ENCODE results near the gene RNPEPL1.

The RNPEPL1 gene

GRCh38 chr2:240566203-240567136 is 1.8 kb upstream of the RNPEPL1 start:
- peak; percentile 55 for DNase-seq

DNA sequence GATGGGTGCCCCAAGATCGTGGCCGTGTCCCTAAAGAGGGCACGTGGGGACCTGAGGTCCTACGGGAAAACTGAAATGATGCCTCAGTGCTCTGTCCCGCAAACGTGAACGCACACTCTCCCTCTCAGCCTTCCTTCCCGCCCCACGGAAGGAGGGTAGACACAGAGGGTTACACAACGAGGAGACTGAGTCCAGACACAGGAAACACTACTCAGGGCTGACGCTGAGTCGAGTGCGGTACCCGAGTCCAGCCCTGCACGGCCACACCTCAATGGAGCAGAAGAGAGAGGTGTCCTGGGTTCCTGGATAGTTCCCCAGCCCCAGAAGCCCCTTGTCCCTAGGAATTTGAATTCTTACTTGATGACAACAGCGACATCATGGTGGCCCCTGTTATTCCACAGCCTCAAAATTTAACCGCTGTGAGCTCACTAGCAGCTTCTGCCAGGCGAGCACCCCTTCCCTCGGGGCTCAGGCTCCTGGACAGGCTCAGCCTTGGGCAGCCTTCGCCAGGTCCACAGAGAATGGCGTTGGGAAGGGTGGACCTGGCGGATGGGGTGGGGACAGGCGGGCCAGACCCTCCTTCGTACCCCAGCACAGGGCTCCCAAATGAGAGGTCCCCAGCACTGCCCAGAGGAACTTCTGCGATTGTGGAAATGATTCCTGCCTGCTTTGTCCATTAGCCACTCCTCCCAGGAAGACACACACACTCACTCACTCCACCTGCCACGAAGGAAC is 980 bp upstream of the RNPEPL1 start:
- no peak for DNase-seq

DNA sequence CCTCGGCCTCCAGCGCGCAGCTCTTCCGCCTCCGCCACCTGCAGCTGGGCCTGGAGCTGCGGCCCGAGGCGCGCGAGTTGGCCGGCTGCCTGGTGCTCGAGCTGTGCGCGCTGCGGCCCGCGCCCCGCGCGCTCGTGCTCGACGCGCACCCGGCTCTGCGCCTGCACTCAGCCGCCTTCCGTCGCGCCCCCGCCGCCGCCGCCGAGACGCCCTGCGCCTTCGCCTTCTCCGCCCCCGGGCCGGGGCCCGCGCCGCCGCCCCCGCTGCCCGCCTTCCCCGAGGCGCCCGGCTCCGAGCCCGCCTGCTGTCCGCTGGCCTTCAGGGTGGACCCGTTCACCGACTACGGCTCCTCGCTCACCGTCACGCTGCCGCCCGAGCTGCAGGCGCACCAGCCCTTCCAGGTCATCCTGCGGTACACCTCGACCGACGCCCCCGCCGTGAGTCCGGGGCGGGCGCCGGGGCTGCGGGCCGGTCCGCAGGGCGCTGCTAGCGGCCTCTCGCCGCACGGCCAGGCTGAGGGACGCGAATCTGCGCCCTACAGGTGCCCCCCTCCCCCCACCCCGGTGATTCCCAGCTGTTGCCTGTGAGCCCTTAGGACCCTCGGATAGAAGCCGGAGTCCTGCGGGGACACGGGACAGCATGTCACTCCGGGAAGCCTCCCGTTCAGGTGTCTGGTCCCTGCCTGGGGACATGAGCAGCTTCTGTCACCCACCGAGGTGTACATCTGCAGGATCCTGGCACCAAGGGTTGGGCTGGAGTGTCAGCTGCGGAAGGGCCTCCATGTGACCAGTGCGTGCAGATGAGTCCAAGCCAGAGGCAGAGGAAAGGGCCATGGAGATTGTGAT is 616 bp downstream of the RNPEPL1 start:
- no peak for DNase-seq

GRCh38 chr2:240569523-240569997 is 1.3 kb downstream of the RNPEPL1 start:
- DNase-seq, result no peak

DNA sequence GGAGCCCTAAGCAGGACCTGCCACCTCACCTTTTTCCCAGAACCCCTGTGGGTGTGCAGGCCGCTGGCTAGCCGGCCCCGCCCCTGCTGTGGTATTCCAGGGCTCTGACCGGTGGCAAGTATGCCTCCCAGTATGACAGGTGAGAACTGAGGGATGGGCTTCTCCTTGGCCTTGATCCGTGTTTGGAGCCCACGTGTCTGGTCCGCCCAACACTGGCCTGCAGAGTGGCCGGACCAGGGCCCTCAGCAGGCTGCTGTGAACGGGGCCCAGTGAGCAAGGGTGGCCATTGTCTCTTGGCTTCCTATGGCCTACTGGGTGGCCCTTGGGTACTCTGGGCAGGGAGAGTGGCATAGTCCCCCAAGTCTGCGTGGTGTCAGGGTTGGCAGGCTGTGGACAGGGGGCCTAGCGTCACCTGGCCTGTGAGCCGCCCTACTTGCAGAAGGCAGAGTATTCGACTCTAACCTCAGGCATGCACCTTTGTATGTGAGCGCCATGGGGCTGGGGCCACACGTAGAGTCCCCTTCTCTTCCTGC is 1.8 kb downstream of the RNPEPL1 start:
- DNase-seq, result no peak

- no peak for DNase-seq
These were observed 2.4 kb downstream of the RNPEPL1 start for GRCh38 chr2:240570531-240571313.

DNA sequence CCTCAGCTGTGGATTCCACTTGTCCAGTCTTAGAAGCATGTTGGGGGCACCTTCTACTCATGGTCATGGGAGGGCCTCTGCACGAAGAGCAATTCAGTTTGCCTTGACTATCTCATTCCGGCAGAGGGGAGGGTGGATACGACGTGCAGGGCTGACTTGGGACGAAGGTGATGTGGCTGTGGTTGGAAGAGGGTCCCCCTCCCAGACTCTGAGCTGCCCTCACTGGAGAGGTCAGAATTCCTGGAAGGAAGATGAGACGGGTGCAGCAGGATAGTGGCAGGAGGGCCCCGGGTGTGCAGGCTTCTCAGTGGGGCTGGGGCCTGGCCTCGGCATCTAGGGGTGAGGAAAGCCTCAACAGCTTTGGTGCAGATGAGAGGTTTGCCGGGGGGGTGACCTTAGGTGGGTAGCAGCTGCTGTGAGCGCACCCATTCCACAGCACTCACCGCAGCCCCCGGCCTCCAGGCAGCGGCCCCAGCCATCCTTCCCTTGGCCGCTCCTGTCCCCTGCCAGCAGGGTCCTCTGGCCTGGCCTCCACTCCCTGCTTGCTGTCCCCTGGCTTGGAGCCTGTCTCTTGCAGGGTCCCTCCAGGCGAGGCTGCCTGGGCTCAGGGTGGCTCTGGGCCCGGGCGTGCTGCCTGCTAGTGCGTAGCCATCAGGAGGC is 3.2 kb downstream of the RNPEPL1 start:
- no peak for DNase-seq

DNA sequence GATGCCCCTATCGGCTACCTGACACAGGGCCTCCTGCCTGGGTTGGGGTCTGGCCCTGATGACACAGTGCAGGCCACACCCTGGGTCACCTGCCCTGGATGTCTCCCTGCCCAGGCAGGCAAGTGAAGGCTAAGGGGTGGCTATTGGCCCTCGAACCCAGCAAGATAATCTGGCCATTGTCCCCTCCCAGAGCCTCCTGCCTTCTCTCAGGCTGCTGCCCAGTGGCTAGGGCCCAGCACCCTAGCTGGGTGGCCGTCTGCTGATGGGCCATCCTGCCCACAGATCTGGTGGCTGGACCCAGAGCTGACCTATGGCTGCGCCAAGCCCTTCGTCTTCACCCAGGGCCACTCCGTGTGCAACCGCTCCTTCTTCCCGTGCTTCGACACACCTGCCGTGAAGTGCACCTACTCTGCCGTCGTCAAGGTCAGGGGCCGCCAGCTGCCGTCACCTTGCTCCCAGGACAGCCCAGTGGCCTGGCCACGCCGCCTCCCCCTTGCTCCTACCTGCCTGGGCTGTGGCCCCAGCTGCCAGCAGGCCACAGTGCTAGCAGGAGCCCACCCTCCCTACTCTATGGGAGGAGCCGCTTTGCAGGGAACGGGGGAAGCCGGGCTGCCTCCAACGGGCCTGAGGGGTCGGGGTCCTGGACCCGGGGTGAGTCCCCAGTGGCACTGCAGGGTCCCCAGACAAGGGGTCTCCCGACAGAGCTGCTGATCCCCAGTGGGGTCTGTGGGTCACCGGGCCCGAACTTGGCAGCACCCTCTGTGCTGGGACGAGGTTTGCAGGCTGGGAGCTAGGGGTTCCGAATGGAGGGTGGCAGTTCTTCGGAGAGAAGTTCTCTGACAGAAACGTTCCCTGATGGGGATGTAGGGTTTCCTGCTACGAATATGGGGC is 4.1 kb downstream of the RNPEPL1 start:
- no peak for DNase-seq

GRCh38 chr2:240573071-240573515 is 4.8 kb downstream of the RNPEPL1 start:
- DNase-seq, result no peak

- no peak for DNase-seq
These were observed 5.5 kb downstream of the RNPEPL1 start for GRCh38 chr2:240573516-240574385.

DNA sequence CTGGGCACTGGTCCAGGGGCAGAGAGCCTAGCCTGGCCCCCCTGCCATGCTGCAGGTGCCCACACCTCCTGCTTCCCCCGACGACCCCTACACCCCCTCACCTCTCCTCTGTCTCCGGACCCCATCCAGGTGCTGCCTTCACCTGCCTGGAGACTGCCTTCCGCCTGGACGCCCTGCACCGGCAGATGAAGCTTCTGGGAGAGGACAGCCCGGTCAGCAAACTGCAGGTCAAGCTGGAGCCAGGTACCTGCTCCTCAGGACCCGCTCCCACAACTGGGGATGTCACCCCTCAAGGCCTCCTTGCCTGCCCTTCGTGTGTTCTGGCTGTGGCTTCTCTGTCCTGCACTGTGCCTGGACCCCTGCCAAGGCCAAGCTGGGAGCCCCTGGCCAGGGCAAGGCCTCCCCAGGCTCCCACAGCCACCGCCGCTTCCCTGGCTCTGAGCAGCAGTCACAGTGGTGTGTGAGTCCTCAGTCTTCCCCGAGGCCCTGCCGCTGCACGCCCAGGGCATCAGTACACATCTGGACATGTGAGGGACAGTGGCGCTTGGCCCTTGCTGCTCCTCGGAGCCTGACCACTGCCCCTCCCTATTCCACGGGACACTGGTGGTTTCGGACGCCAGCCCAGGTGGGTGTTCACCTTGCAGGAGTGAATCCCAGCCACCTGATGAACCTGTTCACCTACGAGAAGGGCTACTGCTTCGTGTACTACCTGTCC is 6.3 kb downstream of the RNPEPL1 start:
- DNase-seq, result no peak

DNA sequence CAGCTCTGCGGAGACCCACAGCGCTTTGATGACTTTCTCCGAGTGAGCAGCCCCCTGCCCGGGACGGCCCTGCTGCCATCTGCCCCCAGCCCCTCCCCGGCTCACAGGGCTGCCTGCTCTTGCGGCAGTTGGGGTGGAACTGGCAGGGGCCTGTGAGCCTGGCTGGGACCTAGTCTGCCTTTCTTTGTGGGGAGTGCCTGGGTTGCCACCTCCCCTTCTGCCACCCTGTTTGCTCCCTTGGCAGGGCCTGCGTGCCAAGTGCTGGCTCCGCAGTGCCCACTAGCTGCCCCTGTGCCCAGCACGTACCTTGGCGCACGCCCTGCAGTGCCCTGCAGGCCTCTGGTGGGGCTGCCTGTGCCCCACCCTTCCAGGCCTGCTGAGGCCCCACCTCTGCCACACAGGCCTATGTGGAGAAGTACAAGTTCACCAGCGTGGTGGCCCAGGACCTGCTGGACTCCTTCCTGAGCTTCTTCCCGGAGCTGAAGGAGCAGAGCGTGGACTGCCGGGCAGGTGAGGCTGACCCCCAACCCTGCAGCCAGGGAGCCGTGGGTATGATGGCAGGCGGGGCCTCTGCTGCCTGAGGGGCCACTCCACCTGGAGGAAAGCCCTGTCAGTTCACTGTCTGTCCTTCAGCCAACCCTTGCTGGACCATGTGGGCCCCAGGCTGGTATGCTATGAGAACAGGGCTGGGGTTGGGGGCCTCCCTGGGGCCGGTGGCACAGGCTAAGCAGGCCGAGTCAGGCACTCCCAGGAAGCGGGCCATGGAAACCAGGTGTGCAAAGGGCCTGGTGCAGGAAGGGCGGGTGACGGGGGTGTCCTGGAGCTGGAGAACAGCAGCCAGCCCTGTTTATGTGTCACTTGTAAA is 7.0 kb downstream of the RNPEPL1 start:
- no peak for DNase-seq

GRCh38 chr2:240576036-240576435 is 7.8 kb downstream of the RNPEPL1 start:
- DNase-seq, result no peak

DNA sequence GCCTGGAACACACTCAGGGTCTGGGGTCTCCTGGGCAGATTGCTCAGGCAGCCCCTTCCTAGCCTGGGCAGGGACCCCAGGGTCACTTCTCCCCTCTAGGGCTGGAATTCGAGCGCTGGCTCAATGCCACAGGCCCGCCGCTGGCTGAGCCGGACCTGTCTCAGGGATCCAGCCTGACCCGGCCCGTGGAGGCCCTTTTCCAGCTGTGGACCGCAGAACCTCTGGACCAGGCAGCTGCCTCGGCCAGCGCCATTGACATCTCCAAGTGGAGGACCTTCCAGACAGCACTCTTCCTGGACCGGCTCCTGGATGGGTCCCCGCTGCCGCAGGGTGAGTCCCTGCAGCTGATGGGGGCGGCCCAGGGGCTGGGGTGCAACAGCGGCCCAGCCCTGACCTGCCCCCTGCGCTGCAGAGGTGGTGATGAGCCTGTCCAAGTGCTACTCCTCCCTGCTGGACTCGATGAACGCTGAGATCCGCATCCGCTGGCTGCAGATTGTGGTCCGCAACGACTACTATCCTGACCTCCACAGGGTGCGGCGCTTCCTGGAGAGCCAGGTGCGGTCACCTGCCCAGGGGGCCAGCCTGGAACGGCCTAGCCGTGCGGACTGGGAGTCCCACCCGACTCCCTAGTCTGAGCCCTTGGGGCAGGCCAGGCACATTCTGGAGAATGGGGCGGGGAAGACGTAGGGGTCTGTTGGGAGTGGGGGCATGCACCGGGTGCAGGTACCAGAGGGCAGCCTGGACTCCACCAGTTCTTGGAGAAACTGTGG is 8.3 kb downstream of the RNPEPL1 start:
- DNase-seq, result no peak

DNA sequence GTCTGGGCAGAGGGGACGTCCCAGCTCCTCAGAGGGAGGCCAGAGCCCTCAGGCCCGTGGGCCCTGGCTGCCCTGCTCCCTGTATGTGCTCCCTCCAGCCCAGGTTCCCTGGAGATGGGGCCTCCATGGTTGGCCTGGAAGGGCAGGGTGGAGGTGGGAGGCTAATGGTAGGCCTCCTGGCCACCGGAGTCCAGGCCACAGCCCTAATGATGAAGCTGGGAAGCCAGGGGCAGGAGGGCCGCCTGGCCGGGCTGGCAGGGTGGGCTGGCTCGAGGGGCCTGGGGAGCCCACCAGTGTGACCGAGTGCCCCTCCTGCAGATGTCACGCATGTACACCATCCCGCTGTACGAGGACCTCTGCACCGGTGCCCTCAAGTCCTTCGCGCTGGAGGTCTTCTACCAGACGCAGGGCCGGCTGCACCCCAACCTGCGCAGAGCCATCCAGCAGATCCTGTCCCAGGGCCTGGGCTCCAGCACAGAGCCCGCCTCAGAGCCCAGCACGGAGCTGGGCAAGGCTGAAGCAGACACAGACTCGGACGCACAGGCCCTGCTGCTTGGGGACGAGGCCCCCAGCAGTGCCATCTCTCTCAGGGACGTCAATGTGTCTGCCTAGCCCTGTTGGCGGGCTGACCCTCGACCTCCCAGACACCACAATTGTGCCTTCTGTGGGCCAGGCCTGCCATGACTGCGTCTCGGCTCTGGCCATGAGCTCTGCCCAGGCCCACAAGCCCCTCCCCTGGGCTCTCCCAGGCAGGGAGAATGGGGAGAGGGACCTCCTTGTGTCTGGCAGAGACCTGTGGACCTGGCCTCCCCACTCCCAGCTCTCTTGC is 9.2 kb downstream of the RNPEPL1 start:
- no peak for DNase-seq

DNA sequence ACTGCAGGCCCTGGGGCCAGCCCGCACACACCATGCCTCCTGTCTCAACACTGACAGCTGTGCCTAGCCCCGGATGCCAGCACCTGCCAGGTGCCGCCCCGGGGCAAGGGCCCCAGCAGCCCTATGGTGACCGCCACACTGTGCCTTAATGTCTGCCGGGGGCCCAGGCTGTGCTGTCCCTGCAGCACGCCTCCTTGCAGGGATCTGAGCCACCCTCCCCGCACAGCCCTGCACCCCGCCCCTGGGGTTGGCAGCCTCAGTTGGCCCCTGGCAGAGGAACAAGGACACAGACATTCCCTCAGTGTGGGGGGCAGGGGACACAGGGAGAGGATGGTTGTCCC is 9.8 kb downstream of the RNPEPL1 start:
- no peak for DNase-seq

Data from NCI-H1694 (cell line).